ENCODE results near the gene TTC23L.
A peak's percentile ranks its signal among the peaks of the same experiment; 100 is the strongest.

Gene TTC23L

GRCh38 chr5:34924462-34924765 is 85.5 kb downstream of the TTC23L start:
- DNase-seq = no peak

- DNase-seq = no peak
Observed at GRCh38 chr5:34926318-34926888, 87.4 kb downstream of the TTC23L start.

GRCh38 chr5:34927785-34928184 is 88.8 kb downstream of the TTC23L start:
- DNase-seq = no peak

GRCh38 chr5:34928267-34928666 is 89.3 kb downstream of the TTC23L start:
- DNase-seq = peak in 1 of 2 experiments; percentile 37

GRCh38 chr5:34929134-34929719 is 90.3 kb downstream of the TTC23L start, which contains the start of gene DNAJC21:
TSS of gene DNAJC21 (plus strand) at chr5:34929559. CDS start at chr5:34929820, 261 bp downstream.
- DNase-seq = peak; percentile 95 to 96

GRCh38 chr5:34929720-34930461 is 90.9 kb downstream of the TTC23L start:
- peak; percentile 50 to 72 for DNase-seq

- DNase-seq = peak in 1 of 2 experiments; percentile 44
Observed at GRCh38 chr5:34930462-34930844, 91.5 kb downstream of the TTC23L start.

GRCh38 chr5:34930870-34931269 is 91.9 kb downstream of the TTC23L start:
- no peak for DNase-seq

GRCh38 chr5:34932947-34933346 is 94.0 kb downstream of the TTC23L start:
- no peak for DNase-seq

GRCh38 chr5:34941936-34942335 is 103.0 kb downstream of the TTC23L start:
- no peak for DNase-seq

- no peak for DNase-seq
Observed at GRCh38 chr5:34944044-34944443, 105.1 kb downstream of the TTC23L start.

GRCh38 chr5:34944460-34945047 is 105.6 kb downstream of the TTC23L start:
- no peak for DNase-seq

Data from Kasumi-1 (cell line).